ENCODE data around the gene DSCAM.

Gene DSCAM

GRCh38 chr21:40610345-40610744 is 236.6 kb downstream of the DSCAM start:
- DNase-seq (ENCODE audit: low read depth), result no peak

DNA sequence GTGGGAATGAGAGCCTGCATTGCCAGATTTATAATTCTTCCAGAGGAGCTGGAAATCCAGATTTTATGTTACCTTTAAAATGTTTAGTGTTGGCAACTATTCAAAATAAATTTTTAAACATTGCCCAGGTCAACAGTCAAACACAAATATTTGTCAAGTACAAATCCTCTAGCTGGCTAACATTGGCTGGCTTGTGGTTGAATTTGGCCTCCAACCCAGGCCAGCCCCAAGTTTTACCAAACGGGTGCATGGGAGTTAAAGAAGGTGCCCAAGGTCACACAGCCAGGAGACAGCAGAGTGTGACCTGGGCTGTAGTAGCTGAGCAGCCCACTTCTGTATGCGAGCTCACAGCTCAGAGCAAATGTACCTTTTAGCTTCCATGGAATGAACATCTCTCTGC is 240.6 kb downstream of the DSCAM start:
- no peak for DNase-seq (ENCODE audit: low read depth)

GRCh38 chr21:40605094-40605493 is 241.9 kb downstream of the DSCAM start:
- DNase-seq (ENCODE audit: low read depth), result no peak

DNA sequence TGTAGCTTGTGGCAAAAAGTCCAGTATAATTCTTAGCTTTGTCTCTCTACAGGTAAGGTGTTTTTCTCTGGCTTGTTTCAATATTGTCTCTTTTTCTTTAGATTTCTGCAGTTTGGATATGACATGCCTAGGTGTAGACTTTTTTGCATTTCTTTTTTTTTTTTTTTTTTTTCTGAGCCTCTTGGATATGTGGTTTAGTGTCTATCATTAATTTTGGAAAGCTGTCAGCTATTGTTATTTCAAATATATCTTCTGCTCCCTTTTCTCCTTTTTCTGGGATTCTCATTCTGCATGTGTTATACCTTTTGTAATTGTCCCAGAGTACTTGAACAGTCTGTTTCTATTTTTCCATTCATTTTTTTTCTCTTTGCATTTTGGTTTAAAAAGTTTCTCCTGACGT is 243.2 kb downstream of the DSCAM start:
- DNase-seq (ENCODE audit: low read depth), result no peak

DNA sequence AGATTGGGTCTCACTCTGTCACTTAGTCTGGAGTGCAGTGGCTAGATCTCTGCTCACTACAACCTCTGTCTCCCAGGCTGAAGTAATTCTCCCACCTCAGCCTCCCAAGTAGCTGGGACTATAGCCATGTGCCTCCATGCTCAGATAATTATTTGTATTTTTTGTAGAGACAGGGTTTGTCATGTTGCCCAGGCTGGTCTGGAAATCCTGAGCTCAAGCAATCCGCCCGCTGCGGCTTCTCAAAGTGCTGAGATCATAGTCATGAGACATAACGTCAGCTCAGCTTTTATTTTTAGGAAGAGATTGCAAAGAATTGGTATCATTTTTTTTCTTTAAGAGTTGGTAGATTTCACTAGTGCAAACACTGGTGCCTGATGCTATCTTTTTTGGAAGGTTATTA is 244.9 kb downstream of the DSCAM start:
- DNase-seq (ENCODE audit: low read depth), result no peak

GRCh38 chr21:40595806-40596205 is 251.2 kb downstream of the DSCAM start:
- no peak for DNase-seq (ENCODE audit: low read depth)

DNA sequence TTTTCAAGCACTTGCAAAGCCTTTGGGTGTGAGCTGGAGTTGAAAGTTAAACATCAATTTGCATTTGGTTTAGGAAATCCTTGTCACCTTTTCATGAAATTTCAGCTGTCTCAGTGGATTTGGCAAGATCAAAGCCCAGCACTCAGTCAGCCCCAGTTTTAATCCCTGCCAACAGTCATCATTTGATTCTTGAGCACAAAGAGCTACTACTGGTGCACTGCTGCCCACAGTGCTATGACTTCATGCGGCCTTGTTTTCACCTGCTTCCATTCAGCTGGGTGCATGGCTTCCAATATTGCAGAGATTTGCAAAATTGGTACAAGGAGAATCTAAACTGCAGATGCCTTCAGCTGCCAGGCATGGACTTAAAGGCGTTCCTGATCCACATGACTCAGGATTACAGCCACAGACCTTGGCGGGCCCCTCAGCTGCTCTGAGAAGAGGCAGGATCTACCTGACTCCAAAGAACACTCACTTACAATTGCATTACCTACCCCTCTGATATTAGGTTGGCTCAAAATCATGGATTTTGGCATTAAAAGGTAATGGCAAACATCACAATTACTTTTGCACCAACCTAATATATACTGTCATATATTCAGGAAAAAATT is 259.1 kb downstream of the DSCAM start:
- DNase-seq (ENCODE audit: low read depth), result no peak

DNA sequence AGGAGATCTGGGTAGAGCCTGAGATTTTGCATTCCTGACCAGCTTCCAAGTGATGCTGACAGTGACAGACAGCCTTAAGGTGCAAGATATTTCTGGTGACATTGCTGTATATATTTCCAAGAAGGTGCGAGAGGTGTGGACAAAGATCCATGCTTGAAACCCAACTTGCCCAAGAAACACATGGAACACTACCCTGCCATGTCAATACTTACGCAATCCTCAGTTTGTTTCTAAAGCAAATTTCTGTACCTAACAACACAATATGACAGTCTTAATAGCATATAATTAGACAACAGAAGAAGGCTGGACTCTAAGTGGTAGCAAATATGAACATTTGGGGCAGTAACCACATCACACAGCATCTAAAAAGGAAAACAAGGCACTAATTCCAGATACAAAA is 260.4 kb downstream of the DSCAM start:
- DNase-seq (ENCODE audit: low read depth), result no peak

- DNase-seq (ENCODE audit: low read depth), result no peak
These were observed 269.5 kb downstream of the DSCAM start for GRCh38 chr21:40577285-40578043.

- DNase-seq (ENCODE audit: low read depth), result no peak
These were observed 271.0 kb downstream of the DSCAM start for GRCh38 chr21:40575976-40576375.

DNA sequence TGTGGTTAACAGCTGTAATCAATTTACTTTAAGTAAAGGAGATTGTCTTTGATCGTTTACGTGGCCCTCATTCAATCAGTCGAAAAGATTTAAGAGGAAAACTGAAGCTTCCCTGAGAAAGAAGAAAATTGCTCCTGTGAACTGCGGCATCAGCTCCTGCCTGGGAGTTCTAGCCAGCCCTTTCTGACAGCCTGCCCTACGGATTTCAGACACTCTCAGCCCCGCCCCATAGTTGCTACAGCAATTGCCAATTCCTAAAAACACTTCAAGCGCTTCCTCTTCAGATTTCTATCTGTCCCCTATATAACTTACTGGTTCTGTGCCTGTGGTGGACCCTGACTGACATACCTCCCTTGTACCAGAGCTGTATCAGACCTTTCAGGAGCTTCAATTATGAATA is 277.6 kb downstream of the DSCAM start:
- no peak for DNase-seq (ENCODE audit: low read depth)

GRCh38 chr21:40568807-40569206 is 278.2 kb downstream of the DSCAM start:
- no peak for DNase-seq (ENCODE audit: low read depth)

GRCh38 chr21:40567501-40567900 is 279.5 kb downstream of the DSCAM start:
- no peak for DNase-seq (ENCODE audit: low read depth)

DNA sequence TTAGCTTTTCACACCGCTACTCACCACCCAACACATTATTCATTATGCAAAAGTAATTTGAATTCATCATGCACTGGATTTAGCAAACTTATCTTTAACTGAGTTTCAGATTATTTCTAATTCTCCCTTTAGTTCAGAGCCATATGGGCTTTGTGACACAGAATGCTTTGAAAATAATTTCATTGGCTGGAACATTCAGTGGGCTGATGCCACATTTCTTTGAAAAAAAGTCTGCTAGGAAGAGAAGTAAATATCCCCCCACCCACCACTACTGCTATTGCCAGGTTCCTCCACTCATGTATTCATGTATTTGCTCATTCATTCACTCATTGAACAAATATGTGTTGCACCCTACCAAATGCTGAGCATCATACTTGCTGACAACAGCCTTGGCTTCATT is 280.5 kb downstream of the DSCAM start:
- DNase-seq (ENCODE audit: low read depth), result no peak

DNA sequence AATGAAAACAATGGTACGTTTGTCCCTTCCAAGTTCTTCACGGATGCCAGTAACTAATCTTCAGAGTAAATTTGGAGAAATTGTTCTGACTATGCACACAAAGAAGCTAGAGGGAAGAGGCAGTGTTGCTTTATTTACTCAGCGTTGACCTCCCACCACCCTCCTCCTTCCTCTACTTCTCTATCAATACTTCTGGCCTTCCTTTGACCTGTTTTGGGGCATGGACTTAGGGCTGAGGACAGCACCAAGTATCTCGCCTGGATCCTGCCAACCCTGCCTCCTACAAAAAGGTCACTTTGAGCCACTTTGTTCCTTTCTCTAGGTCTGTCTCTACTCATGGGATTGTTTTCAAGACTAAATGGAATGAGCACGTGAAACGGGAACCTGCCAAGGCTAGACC is 282.6 kb downstream of the DSCAM start:
- DNase-seq (ENCODE audit: low read depth), result no peak

GRCh38 chr21:40563900-40564299 is 283.1 kb downstream of the DSCAM start:
- no peak for DNase-seq (ENCODE audit: low read depth)

DNA sequence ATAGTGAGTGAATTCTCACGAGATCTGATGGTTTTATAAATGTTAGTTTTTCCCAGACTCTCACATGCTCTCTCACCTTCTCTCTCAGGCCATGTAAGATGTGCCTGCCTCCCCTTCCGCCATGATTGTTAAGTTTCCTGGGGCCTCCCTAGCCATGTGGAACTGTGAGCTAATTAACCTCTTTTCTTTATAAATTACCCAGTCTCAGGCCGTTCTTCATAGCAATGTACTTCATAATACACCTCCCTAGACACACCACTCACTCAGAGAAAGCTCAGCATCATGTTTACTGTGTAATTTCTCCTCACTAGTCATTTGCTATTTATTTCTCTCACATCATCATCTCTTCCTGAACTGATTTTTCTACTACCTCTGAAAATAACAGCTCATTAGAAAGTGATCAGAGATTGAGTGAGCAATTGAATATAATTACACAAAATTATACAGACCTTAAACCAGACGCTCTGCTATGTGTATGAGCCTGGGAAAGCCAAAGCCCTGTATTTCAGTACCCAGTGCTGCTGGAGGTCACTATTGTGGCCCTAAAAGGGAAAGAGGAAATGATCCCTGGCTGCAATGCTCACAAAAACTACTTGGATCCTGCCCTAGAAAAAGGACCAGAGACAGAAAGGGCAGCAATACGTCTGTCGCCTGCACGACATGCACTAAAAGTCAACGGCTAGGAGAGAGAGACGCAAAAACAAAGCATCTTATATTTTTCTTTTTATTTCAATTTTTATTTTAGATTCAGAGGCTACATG is 284.5 kb downstream of the DSCAM start:
- DNase-seq (ENCODE audit: low read depth), result no peak

DNA sequence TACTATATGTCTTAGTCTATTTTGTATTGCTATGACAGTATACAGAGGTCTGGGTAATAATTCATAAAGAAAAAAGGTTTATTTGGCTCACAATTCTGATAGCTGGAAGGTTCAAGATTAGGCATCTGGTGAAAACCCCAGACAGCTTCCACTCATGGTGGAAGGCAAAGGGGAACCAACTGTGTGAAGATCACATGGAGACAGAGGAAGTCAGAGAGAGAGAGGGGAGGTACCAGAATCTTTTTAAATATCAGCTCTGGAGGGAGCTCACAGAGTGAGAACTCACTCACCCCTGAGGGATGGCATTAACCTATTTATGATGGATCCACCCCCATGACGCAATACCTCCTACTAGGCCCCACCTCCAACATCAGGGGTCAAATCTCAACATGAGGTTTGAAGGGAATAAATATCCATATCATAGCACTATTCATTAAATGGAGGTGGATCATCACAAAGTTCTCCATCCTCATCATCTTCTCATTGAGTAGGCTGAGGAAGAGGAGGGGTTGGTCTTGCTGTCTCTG is 290.5 kb downstream of the DSCAM start:
- no peak for DNase-seq (ENCODE audit: low read depth)

DNA sequence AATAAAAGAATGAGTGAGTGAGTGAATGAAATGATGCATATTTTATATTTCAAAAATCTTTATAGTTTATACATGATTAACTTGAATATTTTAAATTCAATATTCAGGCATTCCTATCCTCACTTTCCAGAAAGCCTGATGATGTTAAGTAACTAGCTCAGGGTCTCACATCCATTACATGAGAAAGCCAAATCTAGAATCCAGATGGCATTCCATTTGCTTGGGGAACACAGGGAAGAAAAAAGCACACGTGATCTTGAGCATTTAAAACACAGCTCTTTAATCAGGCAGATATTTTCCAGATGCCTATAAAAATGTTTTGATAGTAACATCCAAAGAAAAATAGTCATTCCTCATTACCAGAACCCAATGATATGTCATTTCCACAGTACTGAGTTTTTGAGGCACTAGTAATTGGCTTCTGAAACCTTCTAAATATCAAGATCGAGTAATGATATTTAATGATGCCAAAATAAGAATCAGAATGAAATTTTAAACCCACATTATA is 291.9 kb downstream of the DSCAM start:
- DNase-seq (ENCODE audit: low read depth), result no peak

- no peak for DNase-seq (ENCODE audit: low read depth)
These were observed 293.2 kb downstream of the DSCAM start for GRCh38 chr21:40553781-40554180.

DNA sequence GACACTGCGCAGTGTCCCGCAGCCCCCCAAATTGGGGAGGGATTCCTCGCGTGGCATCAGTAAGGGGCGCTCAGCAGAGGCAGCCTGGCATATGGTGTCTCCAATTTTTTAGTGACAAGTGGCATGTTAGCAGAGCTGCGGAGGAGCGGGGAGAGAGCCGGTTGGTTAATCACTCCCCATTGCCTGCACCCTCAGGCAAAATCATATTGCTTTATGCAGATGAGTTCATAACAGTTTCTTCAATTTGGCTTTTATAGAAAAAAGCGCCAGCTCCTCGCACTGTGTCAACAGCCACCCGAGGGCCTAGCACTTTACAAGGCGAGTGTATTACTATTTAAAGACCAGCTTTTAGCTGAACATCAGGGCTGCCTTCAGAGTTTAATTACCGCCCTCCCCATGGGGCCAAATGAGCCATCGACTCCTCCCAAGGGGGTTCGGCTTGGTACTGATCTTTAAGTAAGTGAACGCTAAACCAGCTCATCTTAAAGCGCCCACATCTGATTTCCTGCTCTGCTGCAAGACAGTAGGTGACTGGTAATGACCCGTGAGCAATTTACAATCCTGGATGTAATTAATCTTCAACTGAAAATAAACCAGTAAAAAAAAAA is 298.9 kb downstream of the DSCAM start:
- no peak for DNase-seq (ENCODE audit: low read depth)

DNA sequence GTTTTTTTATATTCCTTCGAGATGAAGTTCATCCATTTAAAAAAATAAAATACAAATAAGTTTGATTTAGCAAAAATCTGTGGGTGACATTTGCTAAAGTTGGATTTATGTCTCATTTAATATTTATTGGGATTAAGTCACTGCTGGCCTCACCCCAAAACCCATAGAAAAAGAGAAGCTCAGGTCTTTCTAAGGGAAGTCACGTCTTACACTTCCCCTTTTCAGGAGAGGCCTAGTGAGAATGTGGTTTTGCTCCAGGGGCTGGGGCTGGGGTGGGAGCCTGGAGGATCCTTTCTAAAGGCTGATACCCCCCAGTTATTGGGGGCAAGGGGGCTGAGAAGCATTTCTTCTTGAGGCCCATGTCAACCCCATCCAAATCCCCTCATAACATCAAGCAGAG is 300.3 kb downstream of the DSCAM start:
- DNase-seq (ENCODE audit: low read depth), result no peak

Measured in activated T-cell treated with anti-CD3 and anti-CD28 coated beads for 48 hours (primary cell).